ENCODE measurements around the gene FADS2.

DNA sequence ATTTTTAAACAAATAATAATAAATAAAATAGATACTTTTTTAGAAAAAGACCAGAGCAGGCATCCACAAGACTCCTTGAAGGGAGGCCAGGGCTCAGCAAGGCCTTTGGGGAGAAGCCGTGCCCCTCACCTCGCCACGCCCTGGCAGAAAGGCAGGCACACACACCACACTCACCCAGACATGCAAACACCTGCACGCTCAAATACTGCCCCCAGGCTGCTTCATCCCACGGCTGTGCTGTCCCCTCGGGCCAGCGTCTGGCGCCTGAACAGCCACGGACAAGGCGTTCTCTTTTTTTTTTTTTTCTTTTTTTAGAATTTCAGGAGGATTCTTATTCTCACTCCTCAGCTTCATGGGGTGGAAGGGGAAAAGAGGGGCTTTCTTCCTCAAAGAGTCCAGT is 61.7 kb downstream of the FADS2 start:
- TF ChIP-seq PPARA (CRISPR knock-in tag; IDR thresholded peaks at IDR 0.05; ENCODE audit: borderline replicate concordance) = no peak
- TF ChIP-seq, protein P1, sequence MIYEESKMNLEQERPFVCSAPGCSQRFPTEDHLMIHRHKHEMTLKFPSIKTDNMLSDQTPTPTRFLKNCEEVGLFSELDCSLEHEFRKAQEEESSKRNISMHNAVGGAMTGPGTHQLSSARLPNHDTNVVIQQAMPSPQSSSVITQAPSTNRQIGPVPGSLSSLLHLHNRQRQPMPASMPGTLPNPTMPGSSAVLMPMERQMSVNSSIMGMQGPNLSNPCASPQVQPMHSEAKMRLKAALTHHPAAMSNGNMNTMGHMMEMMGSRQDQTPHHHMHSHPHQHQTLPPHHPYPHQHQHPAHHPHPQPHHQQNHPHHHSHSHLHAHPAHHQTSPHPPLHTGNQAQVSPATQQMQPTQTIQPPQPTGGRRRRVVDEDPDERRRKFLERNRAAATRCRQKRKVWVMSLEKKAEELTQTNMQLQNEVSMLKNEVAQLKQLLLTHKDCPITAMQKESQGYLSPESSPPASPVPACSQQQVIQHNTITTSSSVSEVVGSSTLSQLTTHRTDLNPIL (CRISPR knock-in tag; IDR thresholded peaks at IDR 0.05; ENCODE audit: low read depth) = no peak
- no peak for TF ChIP-seq ZNF8 (CRISPR knock-in tag; IDR thresholded peaks at IDR 0.05)
- no peak for TF ChIP-seq TOX (CRISPR knock-in tag; IDR thresholded peaks at IDR 0.05; ENCODE audit: borderline replicate concordance)
- TF ChIP-seq, protein P2, sequence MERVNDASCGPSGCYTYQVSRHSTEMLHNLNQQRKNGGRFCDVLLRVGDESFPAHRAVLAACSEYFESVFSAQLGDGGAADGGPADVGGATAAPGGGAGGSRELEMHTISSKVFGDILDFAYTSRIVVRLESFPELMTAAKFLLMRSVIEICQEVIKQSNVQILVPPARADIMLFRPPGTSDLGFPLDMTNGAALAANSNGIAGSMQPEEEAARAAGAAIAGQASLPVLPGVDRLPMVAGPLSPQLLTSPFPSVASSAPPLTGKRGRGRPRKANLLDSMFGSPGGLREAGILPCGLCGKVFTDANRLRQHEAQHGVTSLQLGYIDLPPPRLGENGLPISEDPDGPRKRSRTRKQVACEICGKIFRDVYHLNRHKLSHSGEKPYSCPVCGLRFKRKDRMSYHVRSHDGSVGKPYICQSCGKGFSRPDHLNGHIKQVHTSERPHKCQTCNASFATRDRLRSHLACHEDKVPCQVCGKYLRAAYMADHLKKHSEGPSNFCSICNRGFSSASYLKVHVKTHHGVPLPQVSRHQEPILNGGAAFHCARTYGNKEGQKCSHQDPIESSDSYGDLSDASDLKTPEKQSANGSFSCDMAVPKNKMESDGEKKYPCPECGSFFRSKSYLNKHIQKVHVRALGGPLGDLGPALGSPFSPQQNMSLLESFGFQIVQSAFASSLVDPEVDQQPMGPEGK (CRISPR knock-in tag; IDR thresholded peaks at IDR 0.05; ENCODE audit: borderline replicate concordance) = no peak
- no peak for TF ChIP-seq GLIS3 (CRISPR knock-in tag; IDR thresholded peaks at IDR 0.05)
- no peak for TF ChIP-seq RARB (CRISPR knock-in tag; IDR thresholded peaks at IDR 0.05)
- TF ChIP-seq ZFP3 (CRISPR knock-in tag; IDR thresholded peaks at IDR 0.05) = no peak
